Peyer's patch (tissue), 4 donors: ENCODE measurements around the gene MED15. TPM values are rescaled to one million over a fixed set of nuclear protein-coding genes. Genes with fewer than 3 reads are reported as not detected.

Experiments
- DNase-seq, 3 donors: peaks; one replicate each; pipeline ENCODE4 v3.0.0-alpha.2; 2017 to 2019
- H3K27ac ChIP-seq, 4 donors: fragments of 200-600 bp; sonication (generic); one replicate each; pipeline ENCODE4 v1.5.1; 2016 to 2019
- H3K27me3 ChIP-seq, 2 donors: fragments of 200-600 bp; sonication (generic); one replicate each; pipeline ENCODE4 v1.5.1; 2019
- H3K36me3 ChIP-seq, 3 donors: fragments of 200-600 bp; sonication (generic); one replicate each; pipeline ENCODE4 v1.5.1; 2016 to 2019
- H3K4me1 ChIP-seq, 4 donors: fragments of 200-600 bp; sonication (generic); one replicate each; pipeline ENCODE4 v1.5.1; 2016 to 2019
- H3K4me3 ChIP-seq, 4 donors: fragments of 200-600 bp; sonication (generic); 1 replicate in 3 of 4; 2 replicates in 1 of 4; pipeline ENCODE4 v1.5.1; 2016 to 2019; ENCODE audit warnings: mild to moderate bottlenecking in 1 of 4
- H3K9me3 ChIP-seq, 4 donors: fragments of 200-600 bp; sonication (generic); one replicate each; pipeline ENCODE4 v1.5.1; 2016 to 2019; ENCODE audit warnings: mild to moderate bottlenecking in 1 of 4
- POLR2A ChIP-seq, 2 donors: fragments of 450-650 bp; IDR thresholded peaks; one replicate each; pipeline ENCODE4 v1.5.1; 2017; ENCODE audit warnings: antibody characterized with exemption in 2 of 2, mild to moderate bottlenecking in 2 of 2, moderate library complexity in 2 of 2
- total RNA-seq, 4 donors: library from RNA; depleted of rRNA; stranded (reverse); fragments of >200 nt; gene quantifications; one replicate each; pipeline ENCODE4 v1.1.0, GENCODE V29; 2016
- TF ChIP-seq, protein P1 (sequence below), 6 experiments: fragments of 450-650 bp in 4 of 6; fragments of 200-600 bp in 2 of 6; sonication (generic) in 1 of 6; IDR thresholded peaks; one replicate each; pipeline ENCODE4 v1.5.1; 2017 to 2019; ENCODE audit warnings: antibody characterized with exemption in 6 of 6, mild to moderate bottlenecking in 3 of 6, moderate library complexity in 1 of 6

The MED15 gene
- total RNA-seq, 4 donors from 2014 or later, result 115 to 215 (median 161) TPM

DNA sequence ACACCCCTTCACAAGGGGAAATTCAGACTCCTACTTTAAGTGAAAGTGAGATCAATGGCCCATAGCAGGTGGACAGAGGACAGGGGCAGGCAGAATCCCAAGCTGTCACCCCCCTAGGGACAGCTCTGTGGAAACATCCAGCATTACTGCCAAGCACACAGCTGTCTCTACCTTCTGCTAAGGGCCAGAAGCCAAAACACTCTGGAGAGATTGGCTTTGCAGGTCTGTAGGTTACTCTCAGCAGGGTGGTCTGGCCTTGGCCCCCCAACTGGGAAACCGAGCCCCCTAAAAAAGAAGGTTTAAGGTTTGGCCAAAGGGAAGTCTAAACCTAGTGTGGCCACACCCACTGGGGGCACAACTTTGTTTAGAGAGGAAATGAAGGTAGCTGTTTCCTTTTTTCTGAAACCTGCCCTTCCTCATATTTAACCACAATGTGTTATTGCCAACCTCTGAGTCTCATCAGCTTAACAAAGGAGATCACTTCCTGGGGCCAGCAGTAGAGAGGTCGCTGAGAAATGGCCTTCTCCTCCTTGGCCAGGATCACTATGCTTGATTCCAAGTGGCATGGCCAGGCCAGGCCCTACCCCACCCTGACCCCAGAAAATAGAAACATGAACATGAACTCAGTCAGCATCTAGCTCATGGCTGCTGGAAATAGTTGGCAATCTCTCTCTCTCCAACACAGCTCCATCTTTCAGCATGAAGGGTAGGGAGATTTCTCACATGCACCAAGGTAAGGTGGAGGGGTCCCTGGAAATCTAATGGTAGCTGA is 43.9 kb upstream of the MED15 start:
- Histone ChIP-seq H3K36me3 (peaks cover 0 to 5% (median 0%) of the 10 kb centered on the region in 3 donors), H3K4me1 (peaks cover 0 to 19% (median 7%) of the 10 kb centered on the region in 4 donors), H3K27ac (peak overlapping the region; percentile 61 to 86 (median 78)), H3K4me3 (no peak overlapping the region), H3K9me3 (no peaks in the 10 kb centered on the region), H3K27me3 (no peaks in the 10 kb centered on the region)
- DNase-seq, result peak in 2 of 3 donors; percentile 76 to 80
- TF ChIP-seq, protein P1, sequence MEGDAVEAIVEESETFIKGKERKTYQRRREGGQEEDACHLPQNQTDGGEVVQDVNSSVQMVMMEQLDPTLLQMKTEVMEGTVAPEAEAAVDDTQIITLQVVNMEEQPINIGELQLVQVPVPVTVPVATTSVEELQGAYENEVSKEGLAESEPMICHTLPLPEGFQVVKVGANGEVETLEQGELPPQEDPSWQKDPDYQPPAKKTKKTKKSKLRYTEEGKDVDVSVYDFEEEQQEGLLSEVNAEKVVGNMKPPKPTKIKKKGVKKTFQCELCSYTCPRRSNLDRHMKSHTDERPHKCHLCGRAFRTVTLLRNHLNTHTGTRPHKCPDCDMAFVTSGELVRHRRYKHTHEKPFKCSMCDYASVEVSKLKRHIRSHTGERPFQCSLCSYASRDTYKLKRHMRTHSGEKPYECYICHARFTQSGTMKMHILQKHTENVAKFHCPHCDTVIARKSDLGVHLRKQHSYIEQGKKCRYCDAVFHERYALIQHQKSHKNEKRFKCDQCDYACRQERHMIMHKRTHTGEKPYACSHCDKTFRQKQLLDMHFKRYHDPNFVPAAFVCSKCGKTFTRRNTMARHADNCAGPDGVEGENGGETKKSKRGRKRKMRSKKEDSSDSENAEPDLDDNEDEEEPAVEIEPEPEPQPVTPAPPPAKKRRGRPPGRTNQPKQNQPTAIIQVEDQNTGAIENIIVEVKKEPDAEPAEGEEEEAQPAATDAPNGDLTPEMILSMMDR (IDR thresholded peaks at IDR 0.05), result no peak
- TF ChIP-seq POLR2A (IDR thresholded peaks at IDR 0.05), result no peak

DNA sequence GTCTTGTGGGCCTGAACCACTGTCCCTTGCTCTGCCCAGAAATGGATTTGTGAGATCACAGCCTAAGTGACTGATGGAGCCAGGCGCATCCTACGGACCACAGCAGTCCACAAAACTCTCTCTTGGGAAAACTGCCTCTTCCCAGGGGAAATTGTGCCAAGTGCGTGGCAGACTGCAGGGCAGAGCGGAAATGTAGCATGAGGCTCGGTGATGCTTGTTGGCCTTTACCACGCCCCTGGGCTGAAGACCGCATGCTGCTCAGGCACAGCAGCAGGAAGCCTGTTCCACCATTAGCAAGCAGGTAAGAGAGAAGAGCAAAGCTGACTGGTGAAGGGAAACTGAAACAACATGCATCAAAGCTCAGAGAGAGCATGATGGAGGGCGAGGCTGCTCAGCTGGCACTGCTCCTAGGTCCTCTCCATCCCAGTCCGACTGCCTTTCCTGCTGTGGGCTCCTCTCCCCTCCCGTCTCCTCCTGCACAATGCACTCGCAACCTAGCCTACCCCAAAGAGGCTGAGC is 43.3 kb upstream of the MED15 start:
- H3K4me3 ChIP-seq, result no peak overlapping the region
- peaks cover 0 to 5% (median 0%) of the 10 kb centered on the region in 3 donors for H3K36me3 ChIP-seq
- TF ChIP-seq, protein P1 (IDR thresholded peaks at IDR 0.05), result no peak
- no peak for TF ChIP-seq POLR2A (IDR thresholded peaks at IDR 0.05)
- H3K27ac ChIP-seq, result peak overlapping the region; percentile 61 to 86 (median 78)
- peaks cover 0 to 19% (median 7%) of the 10 kb centered on the region in 4 donors for H3K4me1 ChIP-seq
- H3K9me3 ChIP-seq, result no peaks in the 10 kb centered on the region
- H3K27me3 ChIP-seq, result no peaks in the 10 kb centered on the region
- DNase-seq, result peak in 2 of 3 donors; percentile 61 to 76

DNA sequence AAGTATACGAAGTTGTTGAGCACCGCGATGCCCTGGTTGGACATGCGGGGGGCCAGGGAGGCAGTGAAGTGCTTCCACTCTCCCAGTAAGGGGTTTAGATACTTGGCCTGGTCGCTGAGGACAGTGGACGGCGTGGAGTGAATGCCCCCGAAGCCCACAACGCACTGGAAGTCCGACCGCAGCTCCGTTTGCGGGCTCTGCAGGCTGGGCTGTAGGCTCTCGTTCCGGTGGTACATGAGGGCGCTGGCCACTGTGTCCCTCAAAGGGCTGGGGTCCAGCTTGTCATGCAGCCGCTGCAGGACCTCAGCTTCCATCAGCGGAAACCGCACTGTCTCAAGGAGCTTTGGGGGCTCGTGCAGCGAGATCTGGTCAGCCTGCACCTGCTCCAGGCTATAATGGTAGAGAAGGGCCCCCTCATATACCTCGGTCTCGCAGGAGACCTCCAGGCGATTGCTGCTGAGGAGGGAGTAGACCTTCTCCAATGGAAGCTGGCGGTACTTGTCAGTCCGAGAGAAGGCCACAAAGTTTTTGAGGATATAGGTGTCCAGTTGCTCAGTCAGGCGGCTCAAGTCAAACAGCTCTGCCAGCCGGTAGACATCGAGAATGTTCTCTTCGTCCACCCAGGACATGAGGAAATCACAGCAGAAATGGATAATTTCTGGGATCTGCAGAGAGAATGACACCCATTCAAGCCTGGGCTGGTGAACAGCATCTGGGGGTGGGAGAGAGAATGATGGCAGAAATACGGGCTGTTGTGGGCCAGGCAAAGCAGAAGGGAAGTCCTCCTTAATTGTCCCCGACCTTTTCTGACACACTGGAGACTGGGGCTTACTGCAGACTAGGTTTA is 42.3 kb upstream of the MED15 start:
- no peak for TF ChIP-seq POLR2A (IDR thresholded peaks at IDR 0.05)
- TF ChIP-seq, protein P1 (IDR thresholded peaks at IDR 0.05), result no peak
- no peak for DNase-seq
- Histone ChIP-seq H3K9me3 (no peaks in the 10 kb centered on the region), H3K27ac (peak overlapping the region in 1 of 4 donors; percentile 85), H3K27me3 (no peaks in the 10 kb centered on the region), H3K36me3 (peaks cover 0 to 5% (median 0%) of the 10 kb centered on the region in 3 donors), H3K4me3 (no peak overlapping the region), H3K4me1 (peaks cover 0 to 19% (median 7%) of the 10 kb centered on the region in 4 donors)

DNA sequence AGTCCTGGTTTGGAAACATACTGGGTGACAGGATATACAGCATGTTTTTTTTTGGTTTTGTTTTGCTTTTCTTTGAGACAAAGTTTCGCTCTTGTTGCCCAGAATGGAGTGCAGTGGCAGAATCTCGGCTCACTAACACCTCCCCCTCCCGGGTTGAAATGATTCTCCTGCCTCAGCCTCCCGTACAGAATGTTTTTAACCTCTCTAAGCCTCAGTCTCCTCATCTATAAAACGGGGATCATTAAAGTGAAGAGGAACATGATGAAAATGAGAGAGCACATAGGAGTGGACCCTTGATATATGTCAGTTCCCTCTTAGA is 41.7 kb upstream of the MED15 start:
- H3K9me3 ChIP-seq, result no peaks in the 10 kb centered on the region
- H3K4me1 ChIP-seq, result peaks cover 0 to 19% (median 7%) of the 10 kb centered on the region in 4 donors
- no peak for DNase-seq
- no peak overlapping the region for H3K4me3 ChIP-seq
- peaks cover 0 to 5% (median 0%) of the 10 kb centered on the region in 3 donors for H3K36me3 ChIP-seq
- no peak overlapping the region for H3K27ac ChIP-seq
- TF ChIP-seq POLR2A (IDR thresholded peaks at IDR 0.05), result no peak
- TF ChIP-seq, protein P1 (IDR thresholded peaks at IDR 0.05), result no peak
- H3K27me3 ChIP-seq, result no peaks in the 10 kb centered on the region

DNA sequence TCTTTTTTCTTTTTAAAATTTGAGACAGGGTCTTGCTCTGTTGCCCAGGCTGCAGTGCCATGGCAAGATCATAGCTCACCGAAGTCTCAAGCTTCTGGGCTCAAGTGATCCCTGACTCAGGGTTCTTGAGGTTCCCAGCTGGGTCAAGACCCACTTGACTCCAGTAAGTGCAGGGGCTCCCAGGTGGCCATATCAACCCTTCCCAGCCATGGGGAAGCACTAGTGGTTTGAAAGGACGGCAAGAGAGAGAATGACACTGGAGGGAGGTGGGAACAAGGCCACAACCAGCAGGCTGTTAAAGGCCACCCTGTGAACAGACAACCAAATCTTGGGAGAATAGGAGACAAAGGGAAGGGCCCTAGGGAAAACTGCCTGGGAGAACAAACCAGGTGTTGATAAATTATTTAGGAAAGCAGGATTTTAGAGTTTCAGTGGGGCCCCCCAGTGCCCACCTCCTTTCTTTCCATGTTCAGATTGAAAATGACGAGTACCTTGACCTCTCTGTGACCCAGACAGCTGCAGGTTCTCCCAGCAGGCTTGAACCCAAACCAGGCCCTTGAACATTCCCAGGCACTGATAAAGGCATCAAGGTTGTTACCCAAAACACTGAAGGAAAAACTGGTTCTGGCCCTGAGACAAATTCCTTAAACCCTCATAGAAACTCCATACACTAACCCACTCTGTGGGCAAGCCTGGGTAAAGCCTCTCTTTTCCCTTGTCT is 40.6 kb upstream of the MED15 start:
- H3K4me1 ChIP-seq, result peaks cover 0 to 19% (median 7%) of the 10 kb centered on the region in 4 donors
- no peak overlapping the region for H3K4me3 ChIP-seq
- H3K9me3 ChIP-seq, result no peaks in the 10 kb centered on the region
- H3K27ac ChIP-seq, result no peak overlapping the region
- no peaks in the 10 kb centered on the region for H3K27me3 ChIP-seq
- no peak for DNase-seq
- peaks cover 0 to 5% (median 0%) of the 10 kb centered on the region in 3 donors for H3K36me3 ChIP-seq
- TF ChIP-seq POLR2A (IDR thresholded peaks at IDR 0.05), result no peak
- TF ChIP-seq, protein P1 (IDR thresholded peaks at IDR 0.05), result no peak
